ENCODE measurements around the gene PUS7L.
"Not testable (repeated sequence)": the region's sequence is repeated elsewhere in the genome, so short reads cannot be mapped to it uniquely, and the experiment has no call there.

The PUS7L gene

GRCh38 chr12:43744826-43745225, 13.8 kb downstream of the PUS7L start:
- no peak for DNase-seq

- DNase-seq, result no peak
Measured at GRCh38 chr12:43742106-43742505, 16.5 kb downstream of the PUS7L start.

GRCh38 chr12:43740511-43741100, 18.0 kb downstream of the PUS7L start:
- no peak for DNase-seq

- no peak for DNase-seq
Measured at GRCh38 chr12:43737646-43738045, 20.9 kb downstream of the PUS7L start.

- DNase-seq, result no peak
Measured at GRCh38 chr12:43736927-43737440, 21.6 kb downstream of the PUS7L start.

DNA sequence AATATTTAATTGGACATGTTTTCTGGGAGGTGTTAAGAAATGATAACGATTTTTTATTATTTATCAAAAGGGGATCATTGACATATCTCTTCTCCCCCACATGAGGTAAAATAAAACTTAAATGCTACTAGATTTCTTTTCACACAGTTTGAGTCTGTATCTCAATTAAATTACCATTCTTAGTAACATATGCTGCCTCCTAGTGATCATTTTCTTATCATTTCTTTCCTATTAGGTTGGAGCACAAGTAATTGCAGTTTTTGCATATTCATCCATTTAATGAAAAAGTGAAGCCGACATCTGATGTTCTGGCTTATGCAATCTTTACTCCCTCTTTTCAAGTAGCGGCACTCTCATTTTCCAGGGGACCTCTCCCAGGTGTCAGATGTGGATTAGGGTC, 24.9 kb downstream of the PUS7L start:
- no peak for DNase-seq

DNA sequence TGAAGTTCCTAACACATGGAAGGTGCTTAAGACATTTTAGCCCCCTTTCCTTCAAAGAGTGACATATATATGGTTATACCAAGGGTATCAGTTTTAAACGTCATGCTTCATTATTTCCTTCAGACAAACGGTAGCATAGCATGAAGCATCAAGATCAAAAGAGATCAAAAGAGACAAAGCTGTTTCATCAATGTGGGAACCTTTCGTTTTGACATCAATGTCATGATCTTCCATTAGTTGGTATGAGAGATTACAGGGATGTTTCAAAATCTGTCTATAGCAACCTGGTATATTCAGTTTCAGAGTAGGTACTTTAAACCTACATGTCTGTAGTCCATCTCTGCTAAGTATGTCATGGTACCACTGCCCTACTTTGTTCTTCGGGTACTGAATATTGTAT, 28.3 kb downstream of the PUS7L start:
- no peak for DNase-seq

DNA sequence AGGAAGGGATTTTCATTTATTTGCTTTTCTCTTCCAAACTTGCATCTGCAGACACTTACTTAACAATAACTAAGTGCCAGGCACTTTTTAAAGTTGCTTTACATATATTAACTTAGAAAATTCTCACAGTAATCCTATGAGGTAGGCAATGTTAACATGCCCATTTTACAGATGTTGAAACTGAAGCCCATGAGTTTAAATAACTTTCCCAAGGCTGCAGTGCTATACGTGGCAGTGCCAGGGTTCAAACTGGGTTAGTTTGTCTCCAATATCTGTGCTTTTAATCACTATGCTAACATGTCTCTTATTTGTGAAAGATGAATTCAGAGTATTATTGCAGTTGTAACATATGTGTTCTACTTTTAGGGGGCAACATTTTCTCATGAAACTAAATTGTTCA, 29.9 kb downstream of the PUS7L start:
- DNase-seq, result no peak

DNA sequence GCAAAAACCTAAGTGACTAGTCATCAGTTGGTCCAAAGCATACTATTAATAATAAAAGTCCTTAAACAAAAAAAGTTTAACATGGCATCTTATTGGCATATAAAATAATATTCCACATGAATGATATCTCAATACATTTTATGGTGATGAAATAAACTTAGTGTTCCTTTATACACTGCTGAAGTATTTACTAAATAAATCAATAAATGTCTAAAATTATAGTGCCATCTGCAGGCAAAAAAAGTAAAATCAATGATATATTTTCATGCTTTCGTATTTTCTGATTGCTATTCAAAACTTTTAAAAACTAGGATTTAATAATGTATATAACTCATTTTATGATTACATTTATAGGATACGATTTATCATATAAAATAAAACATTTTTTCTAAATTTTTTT, 30.5 kb downstream of the PUS7L start:
- no peak for DNase-seq

GRCh38 chr12:43723134-43723533, 35.5 kb downstream of the PUS7L start:
- DNase-seq, result no peak

GRCh38 chr12:43722621-43723020, 36.0 kb downstream of the PUS7L start:
- DNase-seq, result no peak

DNA sequence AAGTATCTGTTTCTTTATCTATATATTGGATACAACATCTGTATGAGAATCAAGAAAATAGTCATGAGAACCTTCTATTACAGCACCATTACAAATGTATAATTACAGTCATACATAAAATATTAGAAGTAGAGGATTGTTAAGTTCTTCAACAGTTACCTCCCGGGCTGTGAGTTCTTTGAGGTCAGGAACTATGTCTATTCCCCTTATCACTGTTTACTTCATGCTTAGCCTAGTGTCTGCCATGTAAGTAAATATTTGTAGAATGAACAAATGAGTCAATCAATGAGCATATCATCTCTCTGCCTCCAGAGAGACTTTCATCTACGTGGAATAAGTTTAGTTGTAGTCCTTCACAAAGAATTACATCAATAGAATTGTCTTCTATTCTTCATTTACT, 47.2 kb downstream of the PUS7L start:
- DNase-seq, result no peak

DNA sequence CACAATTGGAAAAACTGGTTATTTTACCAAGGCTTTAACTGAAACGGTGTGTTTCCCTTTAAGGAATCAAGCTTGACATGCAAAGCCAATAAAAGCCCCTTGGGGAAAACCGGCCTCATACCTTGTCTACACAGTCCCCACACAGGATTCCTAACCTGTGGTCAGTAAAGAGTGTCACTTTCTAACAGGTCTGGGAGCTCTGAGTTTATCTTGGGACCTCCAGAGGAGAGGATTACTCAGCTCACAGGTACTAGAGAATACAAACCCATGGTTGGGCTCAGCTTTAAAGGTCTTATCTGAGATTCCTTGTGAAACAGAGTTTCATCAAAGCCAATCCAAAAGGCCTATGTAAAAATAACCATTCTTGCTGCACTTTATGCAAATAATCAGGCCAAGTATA, 54.8 kb downstream of the PUS7L start:
- DNase-seq, result not testable (repeated sequence)

- DNase-seq, result not testable (repeated sequence)
Measured at GRCh38 chr12:43701194-43701593, 57.4 kb downstream of the PUS7L start.

GRCh38 chr12:43696154-43696553, 62.4 kb downstream of the PUS7L start:
- DNase-seq, result no peak

DNA sequence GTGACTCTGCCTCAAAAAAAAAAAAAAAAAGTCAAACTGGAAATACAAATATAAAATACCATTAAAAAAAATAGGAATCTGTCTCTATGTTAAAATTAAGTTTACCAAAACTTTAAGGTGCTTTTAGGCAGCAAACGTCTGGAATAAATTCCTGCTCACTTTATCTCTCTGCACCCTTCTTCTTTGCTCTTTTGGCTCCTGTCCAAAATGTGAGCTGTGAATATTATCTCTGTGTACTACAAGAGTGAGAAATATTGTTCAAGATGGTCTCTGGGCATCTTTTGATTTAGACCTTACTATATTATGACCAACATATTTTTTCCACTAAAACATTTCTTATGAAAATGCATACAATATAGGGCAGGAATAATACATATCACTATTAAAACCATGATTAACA, 63.7 kb downstream of the PUS7L start:
- no peak for DNase-seq

DNA sequence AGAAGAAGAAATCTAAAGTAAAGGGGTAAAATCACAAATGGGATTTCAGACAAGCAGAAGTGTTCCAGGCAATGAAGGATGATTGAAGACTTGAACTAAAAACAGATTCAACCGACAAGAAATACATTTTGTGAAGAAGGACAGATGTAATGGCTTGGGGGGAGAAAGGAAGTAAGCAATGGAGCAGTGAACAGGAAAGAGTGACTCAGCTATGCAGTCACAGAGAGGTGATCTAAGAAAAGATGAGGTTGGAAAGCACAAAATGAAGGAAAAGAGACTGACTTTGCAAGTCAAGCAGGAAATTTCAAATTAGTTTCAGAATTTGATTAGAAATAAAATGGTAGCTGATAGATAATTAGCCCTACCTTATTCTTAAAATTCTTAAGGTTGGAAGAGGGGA, 66.5 kb downstream of the PUS7L start:
- DNase-seq, result no peak

GRCh38 chr12:43685491-43685890, 73.1 kb downstream of the PUS7L start:
- not testable (repeated sequence) for DNase-seq

GRCh38 chr12:43676183-43676813, 82.3 kb downstream of the PUS7L start:
- no peak for DNase-seq

GRCh38 chr12:43675048-43675904, 83.3 kb downstream of the PUS7L start:
- DNase-seq, result no peak

DNA sequence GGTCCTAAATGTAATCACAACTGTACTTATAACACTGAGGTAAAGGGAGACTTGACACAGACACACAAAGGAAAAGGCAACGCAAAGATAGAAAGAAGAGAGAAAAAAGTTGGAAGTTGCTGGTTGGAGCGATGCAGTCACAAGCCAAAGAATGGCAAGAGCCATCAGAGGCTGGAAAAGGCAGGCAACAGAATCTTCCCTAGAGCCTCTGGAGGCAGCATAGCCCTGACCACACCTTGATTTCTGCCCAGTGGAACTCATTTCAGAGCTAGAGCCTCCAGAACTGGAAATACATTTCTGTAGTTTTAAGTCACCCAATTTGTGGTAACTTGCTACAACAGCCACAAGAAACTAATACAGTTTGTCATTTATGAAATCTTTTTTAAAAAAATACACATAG, 89.2 kb downstream of the PUS7L start:
- no peak for DNase-seq
